Loucy (cell line): ENCODE measurements around the gene QRICH1.

Source experiments
- EZH2phosphoT487 ChIP-seq: fragments of 200-600 bp; IDR thresholded peaks from 2 replicates; pipeline ENCODE4 v1.6.1; 2018; ENCODE audit warnings: antibody characterized with exemption, mild to moderate bottlenecking, moderate library complexity, borderline replicate concordance
- TF ChIP-seq, protein P1 (sequence below): fragments of 200-600 bp; sonication (generic); conservative IDR thresholded peaks from 2 replicates; pipeline ENCODE4 v1.5.1; 2014; ENCODE audit warnings: mild to moderate bottlenecking, antibody characterized with exemption, low read length

DNA sequence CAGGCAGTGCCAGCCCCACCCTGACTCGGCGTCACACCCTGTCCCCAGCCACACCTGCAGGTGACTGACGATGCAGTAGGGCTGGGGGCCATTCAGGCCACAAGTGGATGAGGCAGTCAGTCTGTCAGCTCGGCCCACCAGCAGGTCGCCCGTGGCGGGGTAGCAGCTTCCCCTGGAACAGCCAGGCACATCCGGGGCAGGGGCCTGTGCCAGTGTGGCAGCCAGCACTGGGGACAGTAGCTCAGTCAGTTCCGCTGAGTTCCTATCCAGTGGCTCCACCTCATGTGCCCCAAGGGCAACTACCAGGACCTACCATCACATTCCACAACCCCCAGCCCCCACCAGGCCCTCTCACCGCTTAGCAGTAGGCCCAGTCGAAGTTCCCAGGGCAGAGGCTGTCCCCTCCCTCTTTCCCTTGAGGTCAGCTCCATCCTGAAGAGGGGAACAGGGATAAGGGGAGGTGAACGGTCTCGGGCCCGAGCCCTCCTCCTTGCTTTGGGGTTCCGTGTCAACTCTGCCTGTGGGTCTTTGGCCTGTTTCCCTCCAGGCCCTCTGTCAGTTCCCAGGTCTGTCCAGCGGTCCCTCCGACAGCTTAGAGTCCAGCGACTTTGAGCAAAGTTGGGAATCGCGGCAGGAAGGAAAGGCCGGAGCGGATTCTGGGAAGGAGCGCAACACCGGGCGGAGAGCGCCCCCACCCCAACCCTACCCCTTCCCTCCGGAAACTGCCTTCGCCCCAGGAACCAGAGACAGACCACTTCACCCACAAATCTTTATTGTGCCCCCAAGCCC, 38.8 kb upstream of the QRICH1 start, which contains the start of gene LAMB2:
- TF ChIP-seq, protein P1, sequence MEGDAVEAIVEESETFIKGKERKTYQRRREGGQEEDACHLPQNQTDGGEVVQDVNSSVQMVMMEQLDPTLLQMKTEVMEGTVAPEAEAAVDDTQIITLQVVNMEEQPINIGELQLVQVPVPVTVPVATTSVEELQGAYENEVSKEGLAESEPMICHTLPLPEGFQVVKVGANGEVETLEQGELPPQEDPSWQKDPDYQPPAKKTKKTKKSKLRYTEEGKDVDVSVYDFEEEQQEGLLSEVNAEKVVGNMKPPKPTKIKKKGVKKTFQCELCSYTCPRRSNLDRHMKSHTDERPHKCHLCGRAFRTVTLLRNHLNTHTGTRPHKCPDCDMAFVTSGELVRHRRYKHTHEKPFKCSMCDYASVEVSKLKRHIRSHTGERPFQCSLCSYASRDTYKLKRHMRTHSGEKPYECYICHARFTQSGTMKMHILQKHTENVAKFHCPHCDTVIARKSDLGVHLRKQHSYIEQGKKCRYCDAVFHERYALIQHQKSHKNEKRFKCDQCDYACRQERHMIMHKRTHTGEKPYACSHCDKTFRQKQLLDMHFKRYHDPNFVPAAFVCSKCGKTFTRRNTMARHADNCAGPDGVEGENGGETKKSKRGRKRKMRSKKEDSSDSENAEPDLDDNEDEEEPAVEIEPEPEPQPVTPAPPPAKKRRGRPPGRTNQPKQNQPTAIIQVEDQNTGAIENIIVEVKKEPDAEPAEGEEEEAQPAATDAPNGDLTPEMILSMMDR: no peak
- no peak for TF ChIP-seq EZH2phosphoT487
